HG02943 (cell line): ENCODE results near the gene CTDSPL.
"Not testable (repeated sequence)": the region's sequence is repeated elsewhere in the genome, so short reads cannot be mapped to it uniquely, and the experiment has no call there.

Source experiments
- ATAC-seq: cut with Tn5 transposase; IDR thresholded peaks from one replicate; pipeline ENCODE4 v1.9.1; 2021; ENCODE audit warnings: mild to moderate bottlenecking, low read depth, moderate library complexity; ENCODE audit not compliant: unreplicated experiment

CTDSPL gene, protein sequence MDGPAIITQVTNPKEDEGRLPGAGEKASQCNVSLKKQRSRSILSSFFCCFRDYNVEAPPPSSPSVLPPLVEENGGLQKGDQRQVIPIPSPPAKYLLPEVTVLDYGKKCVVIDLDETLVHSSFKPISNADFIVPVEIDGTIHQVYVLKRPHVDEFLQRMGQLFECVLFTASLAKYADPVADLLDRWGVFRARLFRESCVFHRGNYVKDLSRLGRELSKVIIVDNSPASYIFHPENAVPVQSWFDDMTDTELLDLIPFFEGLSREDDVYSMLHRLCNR

GRCh38 chr3:37861620-37862041 lies at the start of gene CTDSPL:
CTDSPL (plus strand) TSS chr3:37861880; CDS start chr3:37862200, 320 bp downstream.
- no peak for ATAC-seq

DNA sequence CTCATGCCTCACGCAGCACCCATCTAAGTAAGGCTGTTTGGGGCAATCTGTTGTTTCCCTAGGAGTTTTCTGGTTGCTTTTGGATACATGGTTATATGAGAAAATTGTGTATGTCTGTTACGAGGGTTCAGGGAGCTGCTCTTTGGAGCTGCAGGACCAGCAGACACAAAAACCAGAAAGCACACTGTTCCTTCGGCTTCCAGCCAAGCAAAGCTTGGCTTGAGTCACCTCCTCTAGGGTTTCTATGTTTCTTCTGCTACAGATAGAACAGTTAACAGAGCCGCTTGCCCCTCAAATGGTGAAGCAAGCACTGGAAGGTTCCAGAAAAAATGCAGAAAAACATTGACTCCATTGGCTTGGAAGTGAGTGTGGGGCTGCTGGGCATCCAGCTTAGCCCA lies 49.2 kb upstream of the CTDSPL start:
- no peak for ATAC-seq

GRCh38 chr3:37813403-37813802 lies 48.3 kb upstream of the CTDSPL start:
- ATAC-seq = no peak

DNA sequence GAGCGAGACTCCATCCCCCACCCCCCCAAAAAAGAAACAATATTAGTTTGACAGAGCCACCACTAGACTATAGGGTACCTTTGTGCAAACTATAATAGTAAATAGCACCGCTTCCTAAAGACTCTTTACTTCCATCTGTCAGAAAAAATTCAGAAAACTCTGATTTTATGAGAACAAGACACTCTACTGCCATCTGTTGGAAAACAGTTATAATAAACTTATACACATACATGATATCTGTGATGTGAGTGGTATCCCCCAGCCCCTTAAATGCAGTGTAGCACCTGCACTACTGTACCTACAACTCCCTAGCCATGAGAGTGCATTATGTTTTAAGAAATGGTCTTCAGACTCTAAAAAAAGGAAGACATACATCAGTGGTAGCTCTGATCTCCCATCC lies 47.1 kb upstream of the CTDSPL start:
- ATAC-seq = no peak

DNA sequence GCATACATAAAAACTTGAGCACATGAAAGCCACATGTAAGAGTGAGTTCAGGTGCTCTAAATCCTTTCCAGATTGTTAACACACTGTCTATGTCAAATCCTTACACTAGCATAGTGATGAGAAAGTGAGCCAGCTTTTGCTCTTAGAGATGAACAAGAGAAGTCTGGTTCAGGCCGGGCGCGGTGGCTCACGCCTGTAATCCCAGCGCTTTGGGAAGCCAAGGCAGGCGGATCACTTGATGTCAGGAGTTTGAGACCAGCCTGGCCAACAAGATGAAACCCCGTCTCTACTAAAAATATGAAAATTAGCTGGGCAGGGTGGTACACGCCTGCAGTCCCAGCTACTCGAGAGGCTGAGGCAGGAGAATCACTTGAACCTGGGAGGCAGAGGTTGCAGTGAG lies 46.5 kb upstream of the CTDSPL start:
- not testable (repeated sequence) for ATAC-seq

DNA sequence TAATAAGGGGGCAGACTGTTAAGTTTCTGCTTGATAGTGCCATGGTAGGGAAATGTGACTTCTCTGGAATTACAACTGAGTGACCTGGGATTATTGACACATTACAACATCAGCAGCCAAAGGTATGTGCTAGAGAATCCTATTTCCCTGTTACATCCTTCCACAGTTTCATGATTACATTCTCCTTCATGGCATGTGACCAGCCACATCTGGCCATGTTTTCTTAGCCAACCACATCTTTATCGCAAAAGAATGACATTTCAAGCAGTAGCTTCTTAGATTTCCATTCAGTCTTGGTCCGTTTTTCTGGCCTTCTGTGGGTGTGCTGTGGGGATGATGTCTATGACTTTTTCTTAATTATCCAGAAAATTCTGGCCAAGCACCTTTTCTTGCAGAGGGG lies 45.4 kb upstream of the CTDSPL start:
- no peak for ATAC-seq

GRCh38 chr3:37819591-37819990 lies 42.1 kb upstream of the CTDSPL start:
- ATAC-seq = no peak

DNA sequence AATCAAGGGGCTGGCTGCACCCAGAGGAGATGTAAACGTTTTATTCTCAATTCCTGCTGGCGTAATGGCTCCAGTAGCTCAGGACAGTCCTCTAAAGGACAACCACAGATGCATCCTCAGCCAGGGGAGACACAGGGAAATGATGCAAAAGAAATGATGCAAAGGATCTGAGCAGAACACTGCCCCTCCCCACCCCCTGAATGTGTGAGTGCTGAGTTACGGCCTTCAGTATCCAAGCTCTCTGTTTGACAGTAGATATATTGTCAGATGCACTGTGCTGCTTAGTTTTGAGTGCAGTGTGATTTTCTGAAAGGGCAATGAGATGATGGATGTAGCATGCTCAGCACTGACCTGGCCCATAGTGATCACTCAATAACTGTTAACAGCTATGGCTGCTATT lies 41.4 kb upstream of the CTDSPL start:
- ATAC-seq = no peak

GRCh38 chr3:37823189-37823588 lies 38.5 kb upstream of the CTDSPL start:
- ATAC-seq = no peak

DNA sequence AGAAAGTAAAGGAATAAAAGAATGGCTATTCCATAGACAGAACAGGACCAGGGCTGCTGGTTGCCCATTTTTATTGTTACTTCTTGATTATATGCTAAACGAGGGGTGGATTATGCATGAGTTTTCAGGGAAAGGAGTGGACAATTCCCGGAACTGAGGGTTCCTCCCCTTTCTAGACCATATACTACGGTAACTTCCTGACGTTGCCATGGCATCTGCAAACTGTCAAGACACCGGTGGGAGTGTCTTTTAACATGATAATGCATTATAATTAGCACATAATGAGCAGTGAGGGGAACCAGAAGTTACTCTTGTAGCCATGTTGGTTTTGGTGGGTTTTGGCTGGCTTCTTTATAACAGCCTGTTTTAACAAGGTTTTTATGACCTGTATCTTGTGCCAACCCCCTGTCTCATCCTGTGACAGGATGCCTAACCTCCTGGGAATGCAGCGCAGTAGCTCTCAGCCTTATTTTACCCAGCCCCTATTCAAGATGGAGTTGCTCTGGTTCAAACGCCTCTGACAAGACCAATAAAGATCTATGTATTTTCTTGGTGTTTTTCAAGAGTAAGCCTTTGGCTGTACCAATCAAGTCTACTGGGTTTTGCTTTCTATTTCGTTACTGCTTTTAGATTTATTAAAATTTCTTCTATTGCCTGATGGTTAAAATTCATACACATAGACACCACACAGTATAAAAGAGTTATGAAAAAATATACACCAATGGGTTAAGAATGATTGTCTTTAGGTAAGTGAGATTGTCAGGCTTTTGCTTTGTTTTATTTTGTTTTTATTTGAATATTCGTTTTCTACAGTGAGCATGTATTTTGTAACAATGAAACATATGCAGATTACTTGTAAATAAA lies 37.4 kb upstream of the CTDSPL start:
- no peak for ATAC-seq

DNA sequence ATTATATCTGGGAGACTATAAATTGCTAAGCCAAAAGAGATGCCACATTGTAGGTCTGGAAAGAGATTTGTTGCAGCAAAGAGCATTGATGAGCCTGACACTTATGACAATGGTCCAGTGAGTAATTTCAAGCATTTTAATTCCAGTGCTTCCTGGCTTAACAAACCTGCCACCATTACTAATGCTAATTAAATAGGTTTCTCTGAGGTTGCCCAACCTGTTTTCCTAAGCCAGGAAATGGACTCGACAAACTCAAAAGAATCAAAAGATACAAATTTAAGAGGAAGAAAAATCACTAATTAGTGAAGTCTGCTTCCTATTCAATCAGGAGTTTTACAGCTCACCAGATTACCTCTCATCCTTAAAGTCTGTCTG lies 36.7 kb upstream of the CTDSPL start:
- ATAC-seq = no peak

DNA sequence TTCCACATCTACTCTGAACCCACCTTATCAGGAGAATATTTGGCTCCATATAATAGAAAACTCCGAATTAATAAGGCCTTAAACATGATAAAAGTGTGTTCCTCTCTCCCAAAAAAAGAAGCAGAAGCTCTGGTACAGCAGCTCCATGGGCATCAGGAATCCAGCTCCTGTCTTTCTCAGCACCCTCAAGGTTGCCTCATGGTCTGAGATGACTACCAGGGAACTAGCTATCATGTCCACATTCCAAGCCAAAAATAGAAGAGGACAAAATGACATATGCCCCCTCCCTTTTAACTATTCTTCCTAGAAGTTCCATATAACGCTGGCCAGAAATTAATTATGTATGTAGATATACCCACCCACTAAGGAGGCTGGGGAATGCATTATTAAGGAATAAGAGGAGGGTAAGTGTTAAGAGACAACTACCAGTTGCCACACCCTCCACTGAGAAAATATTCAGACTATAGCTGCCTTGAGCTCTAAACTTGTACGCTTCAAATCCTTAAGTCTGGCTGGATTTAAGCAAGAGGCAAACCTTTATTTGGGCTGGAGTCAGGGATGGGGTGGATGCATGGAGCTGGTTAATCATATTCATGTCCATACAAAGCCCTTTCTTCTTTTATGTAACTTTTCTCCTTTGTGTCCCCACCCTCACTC lies 35.8 kb upstream of the CTDSPL start:
- no peak for ATAC-seq

- no peak for ATAC-seq
Measured at GRCh38 chr3:37826502-37826901, 35.2 kb upstream of the CTDSPL start.

GRCh38 chr3:37826933-37827332 lies 34.7 kb upstream of the CTDSPL start:
- ATAC-seq = no peak

- no peak for ATAC-seq
Measured at GRCh38 chr3:37832480-37832879, 29.2 kb upstream of the CTDSPL start.

DNA sequence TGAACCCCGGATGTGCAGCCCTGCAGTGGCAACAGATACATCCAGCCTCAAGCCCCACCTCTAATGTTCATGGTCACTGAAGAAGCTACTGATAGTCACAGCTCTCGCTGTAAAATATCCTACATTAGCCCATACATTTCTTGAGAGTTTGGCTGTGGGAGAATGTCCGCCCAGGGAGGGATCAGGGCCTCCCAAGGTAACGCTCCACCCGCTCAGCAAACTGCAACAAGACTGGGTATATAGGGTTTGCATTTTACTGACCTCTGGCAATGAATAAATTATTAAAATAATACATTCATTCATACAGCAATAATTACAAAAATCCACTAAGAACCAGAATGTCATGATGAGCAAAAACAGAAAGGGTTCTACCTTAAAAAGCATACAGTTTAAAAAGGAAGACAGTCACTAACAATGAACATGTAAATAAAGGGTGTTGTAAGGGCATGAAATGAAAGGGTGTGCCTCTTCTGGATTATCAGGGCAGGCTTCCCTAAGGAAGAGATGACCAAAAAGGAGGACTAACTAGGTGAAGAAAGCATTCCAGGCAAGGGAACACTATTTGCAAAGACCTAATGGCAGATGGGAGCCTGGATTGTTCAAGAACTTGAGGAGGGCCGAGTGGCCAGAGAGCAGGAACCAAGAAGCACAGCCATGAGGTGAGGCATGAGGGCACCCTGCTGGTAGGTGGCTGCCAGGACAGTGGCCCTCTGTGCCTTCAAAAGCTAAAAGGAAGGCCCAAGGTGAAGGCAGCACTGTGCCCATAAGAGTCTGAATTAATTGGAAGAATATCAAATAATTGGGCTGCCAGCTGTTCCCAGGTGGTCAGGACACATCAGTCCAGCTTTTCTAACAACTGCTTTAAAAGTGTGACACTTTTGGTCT lies 28.1 kb upstream of the CTDSPL start:
- ATAC-seq = no peak

GRCh38 chr3:37836589-37836988 lies 25.1 kb upstream of the CTDSPL start:
- ATAC-seq = no peak

GRCh38 chr3:37847689-37848088 lies 14.0 kb upstream of the CTDSPL start:
- no peak for ATAC-seq

DNA sequence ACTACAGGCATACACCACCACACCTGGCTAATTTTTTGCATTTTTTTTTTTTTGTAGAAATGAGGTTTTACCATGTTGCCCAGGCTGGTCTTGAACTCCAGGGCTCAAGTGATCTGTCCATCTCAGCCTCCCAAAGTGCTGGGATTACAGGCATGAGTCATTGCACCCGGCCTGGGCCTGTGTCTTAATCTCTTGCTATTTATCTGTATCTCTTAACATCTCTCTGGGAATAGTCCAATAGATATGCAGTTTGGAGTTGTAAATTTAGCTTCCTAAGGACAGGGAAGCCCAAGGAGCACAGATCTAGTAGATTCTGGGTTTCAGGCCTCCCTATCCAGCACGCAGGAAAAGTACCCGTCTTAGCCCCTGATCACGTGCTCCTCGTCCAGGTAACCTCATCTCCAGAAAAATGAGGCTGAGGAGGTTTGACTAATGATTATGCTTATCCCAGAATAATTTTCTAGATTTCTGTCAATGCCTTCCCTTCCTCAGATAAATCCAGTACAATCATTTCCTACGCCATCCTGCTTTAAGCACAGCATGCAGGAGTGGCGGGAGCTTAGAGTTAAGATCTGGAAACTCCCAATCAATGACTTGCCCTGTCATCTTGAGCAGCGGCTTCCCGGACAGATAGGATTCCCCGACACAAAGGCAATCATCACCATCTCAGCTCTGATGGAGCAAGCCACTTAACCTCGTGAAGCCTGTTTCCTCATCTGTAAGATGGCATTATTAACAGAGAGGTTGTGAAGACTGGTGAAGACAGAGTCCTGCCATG lies 12.3 kb upstream of the CTDSPL start:
- ATAC-seq = no peak

DNA sequence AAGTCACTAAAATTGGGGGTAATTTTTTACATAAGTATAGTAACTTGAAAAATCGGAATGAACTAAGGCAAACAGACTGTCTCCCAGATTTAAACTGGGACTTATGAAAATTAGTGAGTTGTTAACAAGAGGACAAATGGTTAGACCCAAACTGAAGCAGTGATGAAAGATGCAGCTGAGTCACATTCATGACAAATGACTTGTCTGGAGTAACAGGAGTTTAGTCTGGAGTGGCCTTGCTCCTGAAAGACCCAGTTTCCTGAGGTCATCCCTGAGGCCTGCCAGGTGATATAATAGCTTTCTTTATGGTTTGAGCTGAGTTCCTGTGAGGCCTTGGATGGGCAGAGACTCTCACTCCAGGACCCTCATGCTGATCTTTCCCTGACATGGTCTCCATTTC lies 9.6 kb upstream of the CTDSPL start:
- ATAC-seq = no peak
